8988T (cell line): ENCODE results near the gene ATAD2B.

Experiments
- DNase-seq: peaks from one replicate; pipeline ENCODE4 v3.0.0; 2011

The ATAD2B gene

DNA sequence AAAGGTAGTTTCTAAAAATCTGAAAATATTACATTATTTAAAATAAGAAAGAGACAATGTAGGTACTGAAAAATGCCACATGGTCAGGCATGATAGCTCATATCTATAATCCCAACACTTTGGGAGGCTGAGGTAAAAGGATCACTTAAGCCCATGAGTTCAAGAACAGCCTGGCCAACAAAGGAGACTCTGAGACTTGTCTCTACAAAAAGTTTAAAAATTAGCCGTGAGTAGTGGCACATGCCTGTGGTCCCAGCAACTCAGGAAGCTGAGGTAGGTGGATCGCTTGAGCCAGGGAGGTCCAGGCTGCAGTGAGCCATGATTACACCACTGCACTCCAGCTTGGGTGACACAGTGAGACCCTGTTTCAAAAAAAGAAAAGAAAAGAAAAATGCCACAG, 21.8 kb downstream of the ATAD2B start:
- no peak for DNase-seq

DNA sequence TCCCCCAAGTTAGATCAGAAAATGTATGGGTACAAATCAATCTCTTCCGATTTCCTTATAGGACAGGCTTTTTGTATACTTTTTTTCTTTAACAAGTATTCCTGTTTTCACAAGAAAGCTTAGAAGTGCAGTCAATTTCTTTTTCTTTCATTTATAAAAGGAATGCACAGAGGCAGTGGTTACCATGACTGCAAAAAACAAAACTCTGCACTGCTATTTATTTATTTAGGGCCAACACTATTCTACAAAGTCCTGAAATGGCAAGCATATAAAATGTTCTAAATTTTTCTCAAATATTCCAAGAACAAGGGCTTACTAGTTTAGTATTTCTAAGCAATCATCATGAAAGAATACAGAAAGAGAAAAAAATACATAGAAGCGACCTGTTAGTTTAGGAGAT, 22.2 kb downstream of the ATAD2B start:
- no peak for DNase-seq

DNA sequence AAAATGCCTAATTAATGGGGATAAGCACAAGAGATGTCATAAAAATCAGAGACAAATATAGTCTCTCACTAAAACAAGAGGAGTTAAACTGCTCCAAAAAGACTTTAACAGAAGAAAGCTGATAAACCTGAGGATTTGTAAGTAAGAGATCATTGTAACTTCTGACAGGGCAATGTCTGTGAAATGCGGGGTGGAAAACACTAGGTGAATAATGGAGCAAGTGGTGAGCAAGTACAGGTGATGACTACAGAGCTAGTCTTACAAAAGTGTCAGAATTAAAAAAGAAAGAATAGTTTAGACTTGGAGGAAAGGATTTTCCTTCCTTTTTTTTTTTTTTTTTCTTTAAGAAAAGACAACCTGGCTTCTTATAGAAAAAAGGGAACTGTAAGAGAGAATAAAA, 22.7 kb downstream of the ATAD2B start:
- no peak for DNase-seq

DNA sequence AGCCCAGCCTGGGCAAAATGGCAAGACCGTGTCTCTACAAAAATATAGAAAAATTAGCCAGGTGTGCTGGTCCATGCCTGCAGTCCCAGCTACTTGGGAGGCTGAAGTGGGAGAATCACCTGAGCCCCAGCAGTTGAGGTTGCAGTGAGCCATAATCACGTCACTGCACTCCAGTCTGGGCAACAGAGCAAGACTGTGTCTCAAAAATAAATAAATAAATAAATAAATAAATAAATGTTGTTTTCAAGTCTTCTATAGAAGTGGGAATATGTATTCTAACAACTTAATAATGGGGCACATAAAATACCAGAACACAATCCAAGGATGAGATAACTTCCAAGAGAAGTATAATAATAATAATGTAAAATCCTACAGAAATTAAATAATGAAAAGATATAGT, 23.9 kb downstream of the ATAD2B start:
- no peak for DNase-seq

DNA sequence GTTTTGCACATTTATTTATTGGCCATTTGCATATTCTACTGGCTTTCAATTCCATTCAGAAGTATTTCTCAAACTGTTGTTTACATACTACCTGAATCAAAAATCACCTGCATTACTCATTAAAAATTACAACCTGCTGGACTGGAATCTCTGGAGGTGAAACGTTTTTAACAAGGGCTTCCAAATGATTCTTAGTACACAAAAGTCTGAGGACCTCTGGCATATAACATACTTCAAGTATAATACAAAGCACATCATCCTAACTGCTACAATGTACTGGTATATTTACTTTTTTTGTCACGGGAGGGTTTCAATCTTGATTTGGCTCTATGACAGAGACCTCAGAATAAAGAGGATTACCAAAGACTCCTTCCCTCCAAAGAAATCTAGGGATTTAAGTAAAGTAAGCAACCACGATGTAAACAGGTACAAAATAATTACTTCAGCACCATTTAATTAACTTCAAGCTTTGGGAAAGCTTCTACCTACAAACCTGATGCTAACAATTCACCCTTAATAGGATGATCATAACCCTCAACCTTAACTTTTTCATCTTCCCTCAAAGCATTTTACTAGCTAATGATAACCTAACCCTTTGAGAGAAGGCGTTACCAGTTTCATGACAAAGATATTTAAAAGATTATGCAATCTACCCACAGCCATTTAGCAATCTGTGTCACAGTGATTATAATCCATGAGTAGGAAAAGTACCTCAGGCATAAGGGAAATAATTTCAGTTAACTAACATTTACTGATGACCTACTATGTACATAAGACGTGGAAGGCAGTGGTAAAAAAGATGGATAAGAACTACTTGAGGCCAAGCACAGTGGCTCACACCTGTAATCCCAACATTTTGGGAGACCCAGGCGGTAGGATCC, 24.7 kb downstream of the ATAD2B start:
- no peak for DNase-seq

DNA sequence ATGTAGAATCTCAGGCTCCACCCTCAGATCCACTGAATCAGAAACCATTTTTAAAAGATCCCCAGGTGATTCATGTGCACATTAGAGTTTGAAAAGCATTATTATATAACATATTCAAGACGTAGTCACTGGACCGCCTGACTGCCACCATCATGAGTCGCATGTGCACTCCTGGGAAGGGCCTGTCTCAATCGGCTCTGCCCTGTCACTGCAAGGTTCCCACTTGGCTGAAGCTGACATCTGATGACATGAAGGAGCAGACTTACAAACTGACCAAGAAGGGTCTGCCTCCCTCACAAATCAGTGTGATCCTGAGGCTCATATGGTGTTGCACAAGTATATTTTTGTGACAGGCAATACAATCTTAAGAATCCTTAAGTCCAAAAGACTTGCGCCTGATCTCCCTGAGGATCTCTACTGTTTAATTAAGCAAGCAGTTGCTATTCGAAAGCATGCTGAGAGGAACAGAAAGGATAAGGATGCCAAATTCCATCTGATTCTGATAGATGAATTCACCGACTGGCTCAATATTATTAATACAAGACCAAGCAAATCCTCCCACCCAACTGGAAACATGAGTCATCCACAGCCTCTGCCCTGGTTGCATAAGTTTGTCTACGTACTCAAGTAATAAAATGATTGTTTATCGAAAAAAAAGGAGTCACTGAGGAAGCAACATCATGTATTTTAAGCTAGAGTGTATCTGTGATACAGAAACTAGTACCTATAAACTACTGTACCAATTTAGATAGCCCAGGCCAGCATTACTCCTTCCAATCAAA, 26.2 kb downstream of the ATAD2B start:
- DNase-seq = no peak

DNA sequence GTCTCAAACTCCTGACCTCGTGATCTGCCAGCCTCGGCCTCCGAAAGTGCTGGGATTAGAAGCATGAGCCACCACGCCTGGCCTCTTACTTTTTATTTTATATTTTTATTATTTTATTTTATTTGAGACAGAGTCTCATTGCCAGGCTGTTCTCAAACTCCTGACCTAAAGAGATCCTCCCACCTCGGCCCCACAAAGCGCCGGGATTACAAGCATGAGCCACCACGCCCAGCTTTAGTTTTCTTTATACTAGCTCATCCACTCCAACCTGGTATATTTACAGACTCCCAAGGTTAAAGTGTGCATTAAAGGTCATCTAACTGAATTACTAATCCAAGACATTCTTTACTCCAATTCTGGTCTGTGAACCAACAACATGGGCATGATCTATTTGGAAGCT, 26.8 kb downstream of the ATAD2B start:
- no peak for DNase-seq

DNA sequence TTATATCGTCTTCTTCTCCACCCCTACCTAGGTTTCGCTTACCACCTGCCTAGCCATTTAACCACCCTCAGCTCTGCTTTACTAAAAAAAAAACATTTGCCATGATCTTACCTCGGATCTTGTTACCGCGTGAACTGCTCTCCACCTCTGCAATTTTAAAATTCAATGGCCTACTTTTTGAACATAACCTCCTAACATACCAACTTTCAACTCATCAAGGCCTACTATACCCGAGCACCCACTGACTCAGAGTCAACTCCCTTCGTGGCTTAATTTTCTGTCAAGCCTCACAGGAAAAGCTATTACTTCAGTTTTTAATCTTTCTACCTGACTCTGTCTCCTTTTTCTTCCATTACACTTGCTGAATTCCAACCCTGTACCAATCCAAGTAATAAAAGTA, 55.7 kb downstream of the ATAD2B start:
- no peak for DNase-seq

DNA sequence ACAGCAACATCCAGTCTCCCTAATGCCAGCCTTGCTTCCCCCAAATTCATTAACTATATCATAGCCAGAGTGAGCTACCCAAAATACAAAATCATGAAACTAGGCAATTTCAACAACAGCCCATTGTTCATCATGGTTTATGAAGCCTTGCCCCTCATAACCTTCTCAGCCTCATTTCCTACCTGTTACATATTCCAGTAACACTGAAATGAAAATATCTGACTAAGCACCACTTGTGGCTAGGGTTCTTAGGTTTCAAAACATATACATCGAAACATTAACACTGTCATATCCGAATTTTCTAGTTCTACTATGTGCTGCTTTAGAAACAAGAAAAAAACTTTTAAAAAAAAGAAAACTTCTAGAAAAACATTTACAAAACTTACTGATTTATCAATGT, 59.5 kb downstream of the ATAD2B start:
- DNase-seq = no peak

DNA sequence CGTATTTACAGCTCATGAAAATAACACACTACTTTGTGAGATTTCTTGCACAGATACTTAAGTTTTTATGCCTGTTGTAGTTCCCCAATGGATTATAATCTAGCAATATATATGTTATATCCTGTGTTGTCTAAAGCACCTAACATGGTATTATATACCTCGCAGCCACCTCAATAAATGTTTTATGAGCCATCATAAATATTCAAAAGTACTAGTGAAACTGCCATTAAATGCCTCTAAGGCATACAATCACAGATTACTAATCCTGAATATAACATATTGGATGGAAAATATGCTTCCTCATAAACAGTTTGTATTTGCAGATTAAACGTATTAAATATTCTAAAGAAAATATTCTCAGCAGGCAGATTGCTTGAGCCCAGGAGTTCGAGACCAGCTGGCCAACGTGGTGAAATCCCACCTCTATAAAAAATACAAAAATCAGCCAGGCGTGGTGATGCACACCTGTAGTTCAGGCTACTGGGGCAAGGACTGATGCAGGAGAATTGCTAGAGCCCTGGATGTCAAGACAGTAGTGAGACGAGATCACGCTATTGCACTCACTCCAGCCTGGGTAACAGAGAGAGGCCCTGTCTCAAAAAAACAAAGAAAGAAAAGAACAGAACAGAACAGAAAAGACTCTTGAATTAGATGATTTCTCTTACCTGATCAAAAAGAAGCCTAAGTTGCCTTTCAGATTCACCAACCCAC, 64.1 kb downstream of the ATAD2B start:
- no peak for DNase-seq

DNA sequence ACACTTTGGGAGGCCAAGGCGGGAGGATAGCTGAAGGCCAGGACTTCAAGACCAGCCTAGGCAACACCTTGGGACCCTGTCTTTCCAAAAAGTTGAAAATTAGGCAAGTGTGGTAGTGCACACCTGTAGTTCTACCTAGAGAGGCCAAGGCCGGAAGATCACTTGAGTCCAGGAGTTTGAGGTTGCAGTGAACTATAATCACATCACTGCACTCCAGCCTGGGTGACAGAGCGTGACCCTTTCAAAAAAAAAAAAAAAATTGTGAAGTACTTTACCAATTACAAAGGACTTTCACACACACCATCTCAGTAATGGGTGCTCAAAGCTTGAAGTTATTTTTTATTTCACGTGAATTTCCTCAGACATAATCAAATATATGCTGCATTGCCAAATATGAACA, 65.0 kb downstream of the ATAD2B start:
- DNase-seq = no peak

DNA sequence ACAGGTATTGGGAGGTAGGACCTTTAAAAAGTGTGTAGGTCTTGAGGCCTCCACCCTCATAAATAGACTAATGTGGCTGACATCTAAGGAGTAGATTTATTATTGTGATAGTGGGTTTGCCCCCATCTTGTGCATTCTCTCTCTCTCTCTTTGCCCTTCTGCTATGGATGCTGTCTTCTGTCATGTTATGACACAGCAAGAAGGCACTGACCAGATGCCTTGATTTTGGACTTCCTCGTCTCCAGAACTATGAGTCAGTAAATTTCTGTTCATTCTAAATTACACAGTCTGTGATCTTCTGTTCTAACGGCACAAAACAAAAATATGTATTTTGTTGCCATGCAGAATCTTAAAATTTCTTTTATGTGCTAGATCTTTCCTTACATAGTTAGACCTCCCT, 66.9 kb downstream of the ATAD2B start:
- DNase-seq = no peak

DNA sequence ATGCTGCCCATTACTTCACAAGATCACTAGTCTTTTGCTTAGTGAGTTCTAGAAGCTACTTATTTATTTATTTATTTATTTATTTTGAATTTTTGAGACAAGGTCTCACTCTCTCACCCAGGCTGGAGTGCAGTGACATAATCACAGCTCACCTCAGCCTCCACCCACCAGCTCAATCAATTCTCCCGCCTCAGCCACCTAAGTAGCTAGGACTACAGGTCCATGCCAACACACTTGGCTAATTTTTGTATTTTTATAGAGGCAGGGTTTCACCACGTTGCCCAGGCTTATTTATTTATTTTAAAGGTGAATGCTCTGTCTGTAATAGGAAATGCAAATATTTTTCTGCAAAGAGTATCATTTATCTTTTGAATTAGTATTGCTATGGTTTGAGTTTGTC, 67.7 kb downstream of the ATAD2B start:
- no peak for DNase-seq

DNA sequence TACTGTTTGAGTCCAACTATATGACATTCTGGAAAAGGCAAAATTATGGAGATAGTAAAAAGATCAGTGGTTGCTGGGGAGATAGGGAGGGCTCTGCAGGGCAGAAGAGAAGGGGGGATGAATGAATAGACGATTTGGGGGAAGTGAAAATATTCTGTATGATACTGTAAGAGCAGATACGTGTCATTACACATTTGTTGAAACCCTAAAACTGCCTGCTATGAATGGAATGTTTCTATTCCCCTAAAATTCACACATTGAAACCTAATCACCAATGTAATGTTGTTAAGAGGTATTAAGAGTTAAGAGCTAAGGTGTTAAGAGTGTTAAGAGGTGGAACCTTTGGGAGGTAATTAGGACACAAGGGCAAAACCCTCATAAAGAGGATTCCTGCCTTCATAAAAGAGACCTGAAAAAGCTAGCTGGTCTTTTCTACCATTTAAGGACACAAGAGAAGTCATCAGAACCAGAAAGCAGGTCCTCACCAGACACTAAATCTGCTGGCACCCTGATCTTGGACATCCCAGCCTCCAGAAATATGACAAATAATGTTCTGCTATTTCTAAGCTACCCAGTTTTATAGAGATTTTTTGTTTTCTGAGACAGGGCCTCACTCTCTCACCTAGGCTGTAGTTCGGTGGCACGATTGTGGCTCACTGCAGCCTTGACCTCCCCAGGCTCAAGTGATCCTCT, 76.2 kb downstream of the ATAD2B start:
- no peak for DNase-seq

DNA sequence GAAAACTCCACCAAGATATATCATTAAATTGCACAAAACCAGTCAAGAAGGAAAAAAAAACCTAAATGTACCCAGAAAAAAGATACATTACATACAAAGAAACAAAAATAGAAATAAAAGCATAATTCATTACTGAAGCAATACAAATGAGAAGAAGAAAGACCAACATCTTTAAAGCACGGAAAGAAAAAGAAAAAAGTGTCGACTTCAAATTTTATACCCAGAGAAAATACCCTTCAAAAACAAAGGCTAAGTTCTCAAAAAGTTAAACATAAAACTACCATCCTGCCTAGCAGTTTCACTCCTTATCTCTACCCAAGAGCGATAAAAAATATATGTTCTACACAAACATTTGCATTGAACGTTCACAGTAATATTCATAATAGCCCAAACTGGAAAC, 82.0 kb downstream of the ATAD2B start:
- DNase-seq = no peak

DNA sequence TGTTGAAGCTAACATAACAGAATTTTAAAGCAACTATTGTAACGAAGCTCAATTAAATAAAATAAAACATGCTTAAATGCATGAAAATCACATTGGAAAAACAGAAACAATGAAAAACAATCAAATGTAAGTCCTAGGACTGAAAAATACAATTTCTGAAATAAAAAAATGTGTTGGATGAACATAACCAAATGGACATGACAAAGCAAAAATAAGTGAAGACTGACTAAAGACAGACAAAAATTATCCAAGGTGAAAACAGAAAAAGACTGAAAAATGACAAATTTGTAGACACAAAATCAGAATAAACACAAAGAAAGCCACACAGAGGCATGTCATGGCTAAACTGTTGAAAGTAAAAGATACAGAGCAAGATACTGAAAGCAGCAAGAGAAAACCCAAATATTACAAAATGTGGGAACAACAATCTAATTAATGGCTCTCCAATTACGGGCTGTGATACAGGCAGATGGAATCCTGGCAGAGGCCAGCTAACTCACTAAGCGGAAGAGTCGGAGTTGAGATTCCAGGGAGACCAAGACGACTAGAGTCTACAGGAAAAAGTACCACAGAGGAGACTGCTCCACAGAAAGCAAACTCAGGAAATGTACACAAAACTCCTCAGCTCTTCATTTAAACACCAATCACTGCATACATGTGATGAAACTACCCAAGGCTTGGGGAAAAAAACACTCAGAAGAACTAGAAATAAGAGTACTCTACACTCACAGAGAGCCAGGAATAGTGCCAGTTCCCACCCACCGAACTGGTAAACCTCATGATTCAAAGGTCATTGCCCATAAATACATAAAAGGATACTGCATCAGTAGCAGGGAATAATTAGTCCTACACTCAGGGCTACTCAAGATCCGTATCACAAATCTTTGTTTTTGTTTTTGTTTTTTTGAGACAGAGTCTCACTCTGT, 83.6 kb downstream of the ATAD2B start:
- no peak for DNase-seq

DNA sequence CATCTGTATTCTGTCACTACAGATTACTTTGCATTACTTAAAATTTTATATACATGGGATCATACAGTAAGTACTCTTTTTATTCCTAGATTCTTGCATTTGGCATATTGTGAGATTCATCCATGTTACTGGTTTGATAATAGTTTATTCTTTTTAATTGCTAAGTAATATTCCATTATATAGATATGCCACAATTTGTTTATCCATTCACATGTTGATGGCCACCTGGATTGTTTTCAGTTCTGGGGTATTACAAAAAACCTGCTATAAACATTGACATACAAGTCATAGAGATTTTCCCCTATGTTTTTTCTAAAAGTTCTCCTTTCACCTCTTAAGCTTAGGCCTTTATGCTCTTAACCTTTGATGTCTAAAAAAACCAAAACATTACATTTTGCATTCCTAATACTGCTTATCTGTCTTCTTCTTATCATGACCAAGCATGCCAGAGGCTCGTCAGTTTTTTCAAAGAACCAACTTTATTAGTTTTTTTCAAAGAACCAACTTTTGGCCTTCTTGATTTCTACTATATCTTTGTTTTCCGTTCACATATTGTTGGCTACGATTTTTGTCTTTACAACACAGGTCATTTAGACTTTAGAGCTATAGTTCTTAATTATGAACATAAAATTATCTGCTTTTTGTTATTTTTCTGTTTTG, 86.9 kb downstream of the ATAD2B start:
- DNase-seq = no peak

DNA sequence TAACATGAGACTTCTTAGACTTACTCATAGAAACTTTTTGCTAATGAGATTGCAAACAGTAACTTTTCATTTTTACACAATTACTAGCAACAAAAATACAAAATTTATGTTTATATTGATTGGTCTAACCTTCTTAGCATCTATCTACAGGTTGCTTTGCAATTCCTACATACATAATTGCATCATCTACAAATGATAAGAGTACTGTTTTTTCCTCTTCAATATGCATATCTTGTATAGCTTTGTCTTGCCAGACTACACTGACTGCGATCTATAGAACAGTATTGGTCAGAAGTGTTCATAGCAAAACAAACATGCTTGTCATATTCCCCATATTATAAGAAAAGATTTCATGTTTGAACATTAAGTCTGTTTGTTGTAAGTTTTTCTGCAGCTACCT, 87.9 kb downstream of the ATAD2B start:
- no peak for DNase-seq

DNA sequence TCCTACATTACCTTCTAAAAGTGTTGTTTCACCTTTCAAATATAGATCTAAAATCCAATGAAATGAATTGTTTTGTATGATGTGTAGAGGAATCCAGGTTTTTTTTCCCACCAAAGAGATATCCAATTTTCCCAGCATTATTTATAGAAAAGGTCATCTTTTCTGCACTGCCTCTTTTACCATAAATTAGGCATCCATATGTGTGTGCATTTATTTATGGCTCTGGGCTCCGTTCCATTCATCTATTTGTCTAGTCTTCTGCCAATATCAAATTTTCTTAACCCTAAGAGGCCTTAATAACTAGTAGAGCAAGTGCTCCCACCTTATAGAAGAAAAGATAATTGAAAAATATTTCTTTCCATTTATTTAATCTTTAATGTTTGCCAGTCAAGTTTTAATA, 88.3 kb downstream of the ATAD2B start:
- no peak for DNase-seq

DNA sequence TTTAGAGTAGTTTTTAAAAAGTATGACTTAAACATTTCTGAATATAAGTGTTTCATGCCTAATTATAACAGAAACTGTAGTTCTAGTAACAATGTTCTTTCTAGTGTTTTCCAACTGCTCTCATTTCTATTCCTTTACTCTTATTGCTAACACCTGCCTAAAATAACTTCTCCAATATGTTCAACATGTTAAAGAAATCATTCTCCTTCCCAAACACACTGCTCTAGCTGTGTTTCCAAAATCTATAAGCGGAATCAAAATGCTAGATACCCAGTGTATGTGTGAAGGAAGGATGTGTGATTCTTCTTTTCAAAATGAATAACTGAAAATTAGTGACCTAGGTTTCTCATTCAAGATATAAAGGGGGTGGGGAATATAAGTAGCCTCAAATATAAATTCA, 89.1 kb downstream of the ATAD2B start:
- no peak for DNase-seq

DNA sequence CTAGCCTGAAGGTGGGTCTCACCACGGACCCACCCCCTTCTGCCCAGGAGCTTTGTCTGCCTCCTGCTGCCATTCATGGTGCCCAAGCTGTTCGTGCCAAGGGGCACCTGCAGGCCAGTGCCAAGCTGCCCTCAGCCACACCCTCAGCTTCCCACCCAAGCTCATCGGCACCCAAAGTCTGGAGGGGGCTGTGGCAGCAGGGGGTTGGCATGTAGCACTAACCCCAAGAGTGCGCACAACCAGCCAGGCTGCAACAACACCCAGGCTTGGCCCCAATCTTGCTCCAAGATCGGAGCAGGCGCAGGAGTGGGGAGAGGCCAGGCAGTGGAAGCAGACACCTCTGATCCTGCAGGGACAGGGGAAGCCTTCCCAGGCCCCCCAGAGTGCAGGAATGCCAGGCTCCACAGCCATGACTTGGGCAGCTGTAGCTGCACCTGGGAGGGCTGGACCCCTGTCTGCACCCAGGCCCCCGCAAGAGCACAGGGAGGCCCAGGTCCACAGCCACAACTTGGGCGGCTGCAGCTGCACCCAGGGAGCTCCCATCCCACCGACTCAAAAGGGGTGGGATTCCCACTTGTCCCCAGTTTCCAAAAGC, 89.9 kb downstream of the ATAD2B start:
- DNase-seq = no peak
